HEK293 (cell line): ENCODE data around the gene ZNF445.

ENCODE experiments used
- CTCF ChIP-seq: fragments of 450-650 bp; formaldehyde crosslinking; IDR thresholded peaks from 2 replicates; pipeline ENCODE4 v1.5.1; 2016; ENCODE audit warnings: missing biosample characterization, missing genetic modification characterization
- GLI2 ChIP-seq: fragments of 450-650 bp; formaldehyde crosslinking; IDR thresholded peaks from 2 replicates; pipeline ENCODE4; 2017; ENCODE audit warnings: missing biosample characterization, missing genetic modification characterization, low read depth, borderline replicate concordance
- SETDB1 ChIP-seq: IDR thresholded peaks from one replicate; pipeline ENCODE4 v1.6.1; 2017; ENCODE audit warnings: mild to moderate bottlenecking, low read length, moderate library complexity, mixed read lengths; ENCODE audit not compliant: insufficient read length
- ZNF138 ChIP-seq: fragments of 450-650 bp; formaldehyde crosslinking; IDR thresholded peaks from 2 replicates; pipeline ENCODE4 v1.5.1; 2016; ENCODE audit warnings: missing biosample characterization, missing genetic modification characterization, borderline replicate concordance
- ZNF433 ChIP-seq: fragments of 450-650 bp; formaldehyde crosslinking; IDR thresholded peaks from 2 replicates; pipeline ENCODE4 v1.5.1; 2016; ENCODE audit warnings: missing biosample characterization, missing genetic modification characterization, low read depth
- ZNF514 ChIP-seq: fragments of 450-650 bp; formaldehyde crosslinking; IDR thresholded peaks from 2 replicates; pipeline ENCODE4 v1.5.1; 2016; ENCODE audit warnings: missing biosample characterization, missing genetic modification characterization
- ZNF639 ChIP-seq: fragments of 450-650 bp; formaldehyde crosslinking; IDR thresholded peaks from 2 replicates; pipeline ENCODE4 v1.5.1; 2016; ENCODE audit warnings: missing biosample characterization, missing genetic modification characterization
- ZNF791 ChIP-seq: fragments of 450-650 bp; formaldehyde crosslinking; IDR thresholded peaks from 2 replicates; pipeline ENCODE4 v1.5.1; 2016; ENCODE audit warnings: missing biosample characterization, missing genetic modification characterization

- TF ChIP-seq CTCF (tag by site-specific recombination) (no peak), ZNF433 (no peak), ZNF514 (no peak), GLI2 (tag by site-specific recombination) (no peak), ZNF138 (no peak), ZNF791 (tag by site-specific recombination) (no peak), SETDB1 (no peak), ZNF639 (tag by site-specific recombination) (no peak)
Observed at GRCh38 chr3:44464509-44464908, 13.0 kb downstream of the ZNF445 start.
